ENCODE measurements around the gene NINJ2. TPM values are rescaled to one million over a fixed set of nuclear protein-coding genes. Genes with fewer than 3 reads are reported as not detected.
A peak's percentile ranks its signal among the peaks of the same experiment; 100 is the strongest.

The NINJ2 gene
- total RNA-seq, 1 donor from 2014 or later, result 0.76 TPM

DNA sequence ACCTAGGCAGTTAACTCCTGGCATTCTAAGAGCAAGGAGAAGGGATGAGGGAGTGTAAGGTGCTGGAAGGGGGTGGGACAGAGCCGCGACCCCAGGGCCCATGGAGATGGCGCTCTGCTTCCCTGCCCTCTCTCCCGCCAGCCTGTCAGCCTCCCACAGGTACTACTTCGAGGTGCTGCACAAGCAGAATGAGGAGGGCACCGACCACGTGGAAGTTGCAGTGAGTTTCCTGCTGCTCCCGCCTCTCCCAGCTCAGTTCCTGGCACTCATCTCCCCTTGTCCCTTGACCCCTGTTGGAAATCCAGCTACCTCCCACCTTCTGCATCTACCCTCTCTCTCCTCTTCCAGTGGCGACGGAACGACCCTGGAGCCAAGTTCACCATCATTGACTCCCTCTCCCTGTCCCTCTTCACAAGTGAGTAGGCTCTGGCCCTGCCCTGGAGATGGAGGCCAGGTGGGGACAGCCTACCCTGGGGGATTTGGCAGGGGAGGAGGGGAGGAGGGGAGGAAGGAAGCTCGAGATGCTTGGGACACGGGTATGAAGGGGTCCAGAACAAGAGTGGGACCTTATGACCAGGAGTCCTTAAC, 115.3 kb downstream of the NINJ2 start:
- H3K4me3 Mint-ChIP-seq (ENCODE audit: unreplicated experiment), result peak overlapping the region; percentile 69
- H3K27me3 Mint-ChIP-seq (ENCODE audit: unreplicated experiment), result peaks cover 19% of the 10 kb centered on the region
- TF ChIP-seq, protein P1, sequence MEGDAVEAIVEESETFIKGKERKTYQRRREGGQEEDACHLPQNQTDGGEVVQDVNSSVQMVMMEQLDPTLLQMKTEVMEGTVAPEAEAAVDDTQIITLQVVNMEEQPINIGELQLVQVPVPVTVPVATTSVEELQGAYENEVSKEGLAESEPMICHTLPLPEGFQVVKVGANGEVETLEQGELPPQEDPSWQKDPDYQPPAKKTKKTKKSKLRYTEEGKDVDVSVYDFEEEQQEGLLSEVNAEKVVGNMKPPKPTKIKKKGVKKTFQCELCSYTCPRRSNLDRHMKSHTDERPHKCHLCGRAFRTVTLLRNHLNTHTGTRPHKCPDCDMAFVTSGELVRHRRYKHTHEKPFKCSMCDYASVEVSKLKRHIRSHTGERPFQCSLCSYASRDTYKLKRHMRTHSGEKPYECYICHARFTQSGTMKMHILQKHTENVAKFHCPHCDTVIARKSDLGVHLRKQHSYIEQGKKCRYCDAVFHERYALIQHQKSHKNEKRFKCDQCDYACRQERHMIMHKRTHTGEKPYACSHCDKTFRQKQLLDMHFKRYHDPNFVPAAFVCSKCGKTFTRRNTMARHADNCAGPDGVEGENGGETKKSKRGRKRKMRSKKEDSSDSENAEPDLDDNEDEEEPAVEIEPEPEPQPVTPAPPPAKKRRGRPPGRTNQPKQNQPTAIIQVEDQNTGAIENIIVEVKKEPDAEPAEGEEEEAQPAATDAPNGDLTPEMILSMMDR (IDR thresholded peaks at IDR 0.05; ENCODE audit: partially characterized antibody, unreplicated experiment), result no peak
- peaks cover 11% of the 10 kb centered on the region for H3K36me3 Mint-ChIP-seq (ENCODE audit: unreplicated experiment)
- H3K27ac Mint-ChIP-seq (ENCODE audit: unreplicated experiment), result peak overlapping the region; percentile 48
- no peak for DNase-seq
- peaks cover 12% of the 10 kb centered on the region for H3K9me3 Mint-ChIP-seq (ENCODE audit: unreplicated experiment)
- H3K4me1 Mint-ChIP-seq (ENCODE audit: low read depth, unreplicated experiment), result peaks cover 45% of the 10 kb centered on the region

DNA sequence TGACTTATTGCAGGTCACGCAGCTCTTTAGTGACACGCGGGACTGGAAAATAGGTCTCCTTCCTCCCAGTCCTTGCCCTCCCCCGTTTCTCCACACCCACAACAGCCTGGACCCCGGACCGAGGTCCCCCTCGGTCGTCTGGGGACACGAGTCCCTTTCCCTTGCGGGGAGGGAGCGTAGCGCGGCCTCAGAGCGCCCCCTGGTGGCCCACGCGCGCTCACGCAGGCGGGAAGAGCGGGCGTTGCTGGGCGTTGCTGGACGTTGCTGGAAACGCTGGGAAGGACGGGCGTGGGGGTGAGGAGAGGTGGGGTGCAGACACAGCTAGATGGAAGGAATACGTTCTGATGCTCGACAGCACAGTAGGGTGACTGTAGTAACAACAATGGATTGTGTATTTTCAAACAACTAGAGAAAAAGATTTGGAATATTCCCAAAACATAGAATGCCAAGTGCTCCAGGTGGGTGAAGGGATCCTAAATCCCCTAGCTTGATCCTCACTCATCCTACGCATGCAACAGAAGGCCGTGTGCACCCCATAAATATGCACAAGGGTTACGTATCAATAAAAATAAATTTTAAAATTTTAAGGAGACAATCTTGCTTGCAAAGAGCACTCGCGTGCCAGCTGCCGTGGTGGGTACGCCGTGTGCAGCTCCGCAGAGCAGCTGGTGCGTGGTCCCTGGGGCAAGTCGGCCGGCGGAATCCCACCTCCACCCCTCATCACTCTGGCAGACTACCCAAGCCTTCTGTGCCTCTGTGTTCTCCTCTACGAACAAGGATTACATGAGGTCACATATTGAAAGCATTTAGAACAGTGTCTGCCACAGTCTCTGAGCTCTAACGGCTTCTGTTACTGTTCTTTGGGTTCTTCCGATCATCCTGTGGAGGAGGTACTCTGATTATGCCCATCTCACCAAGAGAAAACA, 116.1 kb downstream of the NINJ2 start:
- peaks cover 38% of the 10 kb centered on the region for H3K4me1 Mint-ChIP-seq (ENCODE audit: low read depth, unreplicated experiment)

DNA sequence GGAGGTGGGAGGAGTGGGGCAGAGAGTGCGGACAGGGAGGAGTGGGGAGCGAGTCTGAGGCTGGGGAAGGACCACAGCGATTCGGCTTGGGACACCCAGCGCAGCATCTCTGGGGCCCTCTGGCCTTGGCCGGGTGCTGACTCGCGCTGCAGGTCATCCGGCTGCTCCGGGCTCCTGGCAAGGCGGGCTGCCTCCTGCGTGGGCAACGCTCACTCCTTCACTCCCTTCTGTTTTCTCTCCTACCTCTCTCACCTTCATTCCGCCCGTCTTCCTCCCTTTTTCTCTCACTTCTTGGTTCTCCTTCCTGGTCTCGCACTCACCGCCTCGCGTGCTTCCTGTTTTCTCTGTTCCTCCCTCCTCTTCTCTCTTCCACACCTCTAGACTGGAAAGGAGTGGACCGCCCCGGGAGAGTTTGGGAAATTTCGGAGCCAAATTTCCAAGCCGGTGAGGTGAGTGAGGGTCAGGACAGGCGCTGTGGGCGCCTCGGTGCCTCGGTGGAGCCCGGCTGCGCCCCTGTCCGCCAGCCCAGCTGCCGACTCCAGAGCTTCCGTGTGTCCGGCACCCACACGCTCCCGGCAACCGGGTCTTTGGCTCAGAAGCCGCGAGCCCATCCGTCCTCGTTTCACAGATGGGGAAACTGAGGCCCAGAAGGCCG, 116.9 kb downstream of the NINJ2 start:
- TF ChIP-seq, protein P1 (IDR thresholded peaks at IDR 0.05; ENCODE audit: partially characterized antibody, unreplicated experiment), result no peak

More for the DNA sequence above, 116.1 kb downstream of the NINJ2 start:
- TF ChIP-seq, protein P1 (IDR thresholded peaks at IDR 0.05; ENCODE audit: partially characterized antibody, unreplicated experiment), result peak; percentile 100
- Mint-ChIP-seq H3K36me3 (ENCODE audit: unreplicated experiment) (peaks cover 11% of the 10 kb centered on the region), H3K4me3 (ENCODE audit: unreplicated experiment) (peak overlapping the region; percentile 69), H3K9me3 (ENCODE audit: unreplicated experiment) (peaks cover 7% of the 10 kb centered on the region), H3K27me3 (ENCODE audit: unreplicated experiment) (peaks cover 14% of the 10 kb centered on the region), H3K27ac (ENCODE audit: unreplicated experiment) (peak overlapping the region; percentile 48)
- peak; percentile 87 for DNase-seq

DNA sequence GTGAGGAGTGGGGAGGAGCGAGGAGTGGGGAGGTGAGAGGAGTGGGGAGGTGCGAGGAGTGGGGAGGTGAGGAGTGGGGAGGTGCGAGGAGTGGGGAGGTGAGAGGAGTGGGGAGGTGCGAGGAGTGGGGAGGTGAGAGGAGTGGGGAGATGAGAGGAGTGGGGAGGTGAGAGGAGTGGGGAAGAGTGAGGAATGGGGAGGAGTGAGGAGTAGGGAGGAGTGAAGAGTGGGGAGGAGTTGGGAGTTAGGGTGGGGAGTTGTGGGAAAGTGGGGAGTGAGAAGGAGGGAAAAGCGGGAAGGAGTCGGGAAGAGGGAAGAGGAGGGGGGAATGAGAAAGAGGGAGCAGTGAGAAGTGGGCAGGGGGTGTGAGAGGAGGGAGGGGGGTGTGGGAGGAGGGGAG, 117.4 kb downstream of the NINJ2 start:
- TF ChIP-seq, protein P1 (IDR thresholded peaks at IDR 0.05; ENCODE audit: partially characterized antibody, unreplicated experiment), result no peak
- H3K27me3 Mint-ChIP-seq (ENCODE audit: unreplicated experiment), result peaks cover 14% of the 10 kb centered on the region
- no peak for DNase-seq

More for the DNA sequence above, 116.9 kb downstream of the NINJ2 start:
- Mint-ChIP-seq H3K4me1 (ENCODE audit: low read depth, unreplicated experiment) (peaks cover 34% of the 10 kb centered on the region), H3K27me3 (ENCODE audit: unreplicated experiment) (peaks cover 14% of the 10 kb centered on the region), H3K9me3 (ENCODE audit: unreplicated experiment) (peaks cover 7% of the 10 kb centered on the region), H3K36me3 (ENCODE audit: unreplicated experiment) (peaks cover 11% of the 10 kb centered on the region), H3K4me3 (ENCODE audit: unreplicated experiment) (peak overlapping the region; percentile 64), H3K27ac (ENCODE audit: unreplicated experiment) (no peak overlapping the region)
- no peak for DNase-seq

More for the DNA sequence above, 117.4 kb downstream of the NINJ2 start:
- no peak overlapping the region for H3K27ac Mint-ChIP-seq (ENCODE audit: unreplicated experiment)
- peaks cover 31% of the 10 kb centered on the region for H3K4me1 Mint-ChIP-seq (ENCODE audit: low read depth, unreplicated experiment)
- H3K36me3 Mint-ChIP-seq (ENCODE audit: unreplicated experiment), result peaks cover 11% of the 10 kb centered on the region
- peaks cover 5% of the 10 kb centered on the region for H3K9me3 Mint-ChIP-seq (ENCODE audit: unreplicated experiment)
- no peak overlapping the region for H3K4me3 Mint-ChIP-seq (ENCODE audit: unreplicated experiment)
